Omental fat pad (tissue), 4 donors: ENCODE data around the gene EXTL1. TPM values are rescaled to one million over a fixed set of nuclear protein-coding genes. Genes with fewer than 3 reads are reported as not detected.
"Not testable (repeated sequence)": the region's sequence is repeated elsewhere in the genome, so short reads cannot be mapped to it uniquely, and the experiment has no call there.

Source experiments
- ATAC-seq: fragments of 150-250 bp; one replicate; pipeline ENCODE4 v1.9.1; 2016; ENCODE audit warnings: mild to moderate bottlenecking, moderate library complexity; ENCODE audit not compliant: low FRiP score
- DNase-seq: peaks from one replicate; pipeline ENCODE4 v3.0.0-alpha.2; 2019; ENCODE audit warnings: low spot score
- total RNA-seq, 4 donors: library from RNA; depleted of rRNA; stranded (reverse); fragments of >200 nt; gene quantifications; one replicate each; pipeline ENCODE4 v1.1.0, GENCODE V29; 2016
- TF ChIP-seq, protein P1 (sequence below), 3 donors: fragments of 450-650 bp; IDR thresholded peaks; one replicate each; pipeline ENCODE4 v1.5.1; 2016 to 2017; ENCODE audit warnings: antibody characterized with exemption in 3 of 3, mild to moderate bottlenecking in 3 of 3, moderate library complexity in 2 of 3

The EXTL1 gene
- total RNA-seq, 4 donors from 2014 or later: 0.65 TPM; not detected in 3

GRCh38 chr1:25985171-25985570 lies 36.4 kb upstream of the EXTL1 start:
- DNase-seq (no peak), ATAC-seq (no peak)
- TF ChIP-seq, protein P1, sequence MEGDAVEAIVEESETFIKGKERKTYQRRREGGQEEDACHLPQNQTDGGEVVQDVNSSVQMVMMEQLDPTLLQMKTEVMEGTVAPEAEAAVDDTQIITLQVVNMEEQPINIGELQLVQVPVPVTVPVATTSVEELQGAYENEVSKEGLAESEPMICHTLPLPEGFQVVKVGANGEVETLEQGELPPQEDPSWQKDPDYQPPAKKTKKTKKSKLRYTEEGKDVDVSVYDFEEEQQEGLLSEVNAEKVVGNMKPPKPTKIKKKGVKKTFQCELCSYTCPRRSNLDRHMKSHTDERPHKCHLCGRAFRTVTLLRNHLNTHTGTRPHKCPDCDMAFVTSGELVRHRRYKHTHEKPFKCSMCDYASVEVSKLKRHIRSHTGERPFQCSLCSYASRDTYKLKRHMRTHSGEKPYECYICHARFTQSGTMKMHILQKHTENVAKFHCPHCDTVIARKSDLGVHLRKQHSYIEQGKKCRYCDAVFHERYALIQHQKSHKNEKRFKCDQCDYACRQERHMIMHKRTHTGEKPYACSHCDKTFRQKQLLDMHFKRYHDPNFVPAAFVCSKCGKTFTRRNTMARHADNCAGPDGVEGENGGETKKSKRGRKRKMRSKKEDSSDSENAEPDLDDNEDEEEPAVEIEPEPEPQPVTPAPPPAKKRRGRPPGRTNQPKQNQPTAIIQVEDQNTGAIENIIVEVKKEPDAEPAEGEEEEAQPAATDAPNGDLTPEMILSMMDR (IDR thresholded peaks at IDR 0.05): no peak

DNA sequence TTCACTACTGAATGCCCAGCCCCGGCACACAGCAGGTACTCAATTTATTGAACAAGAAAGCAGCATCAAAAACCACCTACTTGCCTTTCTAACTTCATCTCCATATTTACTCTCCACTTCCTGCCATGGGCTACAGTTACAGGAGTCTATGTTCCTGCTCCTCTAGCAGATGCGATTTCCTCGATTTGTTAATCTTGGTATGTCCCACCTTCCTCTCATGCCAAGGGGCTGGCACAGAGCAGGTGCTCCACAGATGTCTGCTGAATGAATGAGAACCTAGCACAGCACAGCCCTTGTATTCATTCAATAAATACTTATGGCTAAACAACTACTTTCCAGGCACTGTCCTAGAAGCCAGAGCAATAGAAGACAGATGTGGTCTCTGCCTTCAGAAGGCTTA lies 35.9 kb upstream of the EXTL1 start:
- ATAC-seq (no peak), DNase-seq (no peak)
- TF ChIP-seq, protein P1 (IDR thresholded peaks at IDR 0.05): no peak

- ATAC-seq: not testable (repeated sequence)
Measured at GRCh38 chr1:25986773-25987172, 34.8 kb upstream of the EXTL1 start.

GRCh38 chr1:25987951-25988350 lies 33.6 kb upstream of the EXTL1 start:
- TF ChIP-seq, protein P1 (IDR thresholded peaks at IDR 0.05): no peak
- DNase-seq (no peak), ATAC-seq (no peak)

More at GRCh38 chr1:25986773-25987172, 34.8 kb upstream of the EXTL1 start:
- DNase-seq: not testable (repeated sequence)

DNA sequence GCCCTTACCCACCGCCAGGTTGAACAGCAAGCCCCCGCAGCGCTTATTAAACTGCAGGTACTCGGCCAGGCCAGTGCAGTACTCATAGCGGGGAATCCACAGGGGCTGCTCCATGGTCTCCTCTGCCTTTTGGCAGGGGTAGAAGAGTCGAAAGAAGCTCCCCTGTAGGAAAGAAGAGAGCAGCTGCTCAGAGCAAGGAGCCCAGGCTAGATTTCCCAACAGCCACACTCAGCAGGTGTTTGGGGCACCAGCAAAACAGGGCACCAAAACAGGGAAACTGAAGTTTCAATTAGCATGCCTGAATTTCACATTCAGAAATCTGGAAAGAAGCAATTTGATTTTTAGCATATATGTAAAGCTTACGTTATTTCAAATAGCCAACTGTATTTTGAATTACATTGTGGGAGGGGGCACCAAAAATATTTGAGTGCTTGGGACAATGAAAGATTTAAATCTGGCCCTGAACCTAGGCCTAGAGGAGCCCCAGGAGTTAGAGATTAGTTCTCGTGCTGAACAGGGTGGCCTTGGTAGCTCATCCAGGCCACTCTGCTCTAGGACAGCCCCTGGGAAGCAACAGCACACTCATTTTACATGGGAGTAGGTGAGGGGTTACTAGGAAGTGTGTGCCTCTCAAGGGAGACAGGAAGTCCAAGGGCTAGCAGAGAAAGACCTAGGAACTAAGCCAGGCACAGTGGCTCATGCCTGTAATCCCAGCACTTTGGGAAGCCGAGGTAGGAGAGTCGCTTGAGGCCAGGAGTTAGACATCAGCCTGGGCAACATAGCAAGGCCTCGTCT lies 31.9 kb upstream of the EXTL1 start:
- ATAC-seq (no peak), DNase-seq (no peak)
- TF ChIP-seq, protein P1 (IDR thresholded peaks at IDR 0.05): no peak

GRCh38 chr1:25990251-25990650 lies 31.3 kb upstream of the EXTL1 start:
- DNase-seq (no peak), ATAC-seq (no peak)
- TF ChIP-seq, protein P1 (IDR thresholded peaks at IDR 0.05): no peak

DNA sequence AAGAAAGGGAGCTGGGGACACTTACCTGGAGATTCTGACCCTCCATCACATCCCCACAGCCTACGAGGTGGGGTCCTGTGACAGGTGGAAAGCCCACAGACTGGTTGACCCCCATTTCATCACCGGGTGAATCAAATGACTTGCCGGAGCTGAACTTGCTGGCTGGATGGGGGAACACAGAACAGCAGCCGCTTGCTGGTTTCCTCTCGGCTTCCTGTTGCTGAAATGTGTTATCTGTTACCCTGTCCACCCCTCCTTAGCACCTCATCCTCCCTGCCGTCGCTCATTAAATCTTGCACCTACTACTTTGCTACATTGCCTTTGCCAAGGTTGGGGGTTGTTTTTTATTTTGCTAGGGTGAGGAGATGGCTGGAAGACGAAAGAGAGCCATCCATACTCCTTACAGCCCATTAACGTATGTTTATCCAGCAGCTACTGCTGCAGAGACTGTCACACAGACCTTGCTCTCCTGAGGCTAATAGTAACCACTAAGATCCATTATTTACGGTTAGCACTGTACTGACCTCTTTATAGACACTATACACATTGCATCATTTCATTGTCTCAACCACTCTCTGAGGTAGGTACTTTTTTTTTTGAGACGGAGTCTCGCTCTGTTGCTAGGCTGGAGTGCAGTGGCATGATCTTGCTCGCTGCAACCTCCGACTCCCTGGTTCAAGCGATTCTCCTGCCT lies 30.7 kb upstream of the EXTL1 start:
- DNase-seq (no peak), ATAC-seq (no peak)
- TF ChIP-seq, protein P1 (IDR thresholded peaks at IDR 0.05): no peak
